Neural cell (in vitro differentiated cells): Measurements from ENCODE around the gene NOL7. TPM values are rescaled to one million over a fixed set of nuclear protein-coding genes. Genes with fewer than 3 reads are reported as not detected.

Experiments
- H2AFZ ChIP-seq: fragments of 200-600, 300-800 bp; sonication (generic), shearing (Covaris generic); 2 replicates; pipeline ENCODE4 v1.6.0; 2014; ENCODE audit warnings: low read depth, mild to moderate bottlenecking, antibody characterized with exemption, low read length, moderate library complexity
- H3F3A ChIP-seq: fragments of 200-600 bp; shearing (Covaris generic); 2 replicates; pipeline ENCODE4 v1.6.1; 2016; ENCODE audit warnings: mild to moderate bottlenecking, moderate library complexity, mixed read lengths, antibody characterized with exemption, low read length; ENCODE audit not compliant: insufficient read depth, poor library complexity, severe bottlenecking
- H3K27ac ChIP-seq: fragments of 200-600, 300-800 bp; sonication (generic), shearing (Covaris generic); 2 replicates; pipeline ENCODE4 v1.5.1; 2014; ENCODE audit warnings: mild to moderate bottlenecking, low read length, moderate library complexity
- H3K27me3 ChIP-seq: fragments of 300-800, 200-600 bp; sonication (generic), shearing (Covaris generic); 2 replicates; pipeline ENCODE4 v1.6.0; 2014; ENCODE audit warnings: mild to moderate bottlenecking, low read depth, low read length, moderate library complexity; ENCODE audit not compliant: insufficient read depth
- H3K36me3 ChIP-seq: fragments of 300-800, 200-600 bp; sonication (generic), shearing (Covaris generic); 2 replicates; pipeline ENCODE4 v1.5.1; 2014; ENCODE audit warnings: mild to moderate bottlenecking, antibody characterized with exemption, low read length, moderate library complexity; ENCODE audit not compliant: insufficient read depth
- H3K4me2 ChIP-seq: fragments of 300-800, 200-600 bp; sonication (generic), shearing (Covaris generic); 2 replicates; pipeline ENCODE4 v1.6.0; 2014; ENCODE audit warnings: mild to moderate bottlenecking, low read length
- H3K4me3 ChIP-seq: fragments of 300-800, 200-600 bp; sonication (generic), shearing (Covaris generic); 2 replicates; pipeline ENCODE4 v1.5.1; 2014; ENCODE audit warnings: mild to moderate bottlenecking, low read length, moderate library complexity
- H3K79me2 ChIP-seq: fragments of 200-600 bp; shearing (Covaris generic); replicated peaks from 2 replicates; pipeline ENCODE4 v1.6.0; 2014; ENCODE audit warnings: mild to moderate bottlenecking, low read length, moderate library complexity; ENCODE audit not compliant: insufficient read depth
- H3K9ac ChIP-seq: fragments of 300-800, 200-600 bp; sonication (generic), shearing (Covaris generic); 2 replicates; pipeline ENCODE4 v1.6.1; 2016; ENCODE audit warnings: mild to moderate bottlenecking, low read length, mixed read lengths
- H3K9me2 ChIP-seq: fragments of 200-600 bp; shearing (Covaris generic); 2 replicates; pipeline ENCODE4 v1.6.1; 2016; ENCODE audit warnings: mild to moderate bottlenecking, low read length, mixed read lengths; ENCODE audit not compliant: insufficient read depth
- H3K9me3 ChIP-seq: fragments of 200-600, 300-800 bp; sonication (generic), shearing (Covaris generic); 2 replicates; pipeline ENCODE4 v1.6.1; 2016; ENCODE audit warnings: mild to moderate bottlenecking, mixed run types, low read length, moderate library complexity, mixed read lengths
- H4K20me1 ChIP-seq: fragments of 200-600 bp; shearing (Covaris generic); 2 replicates; pipeline ENCODE4 v1.6.1; 2016; ENCODE audit warnings: mild to moderate bottlenecking, mixed run types; ENCODE audit not compliant: insufficient read depth
- EP300 ChIP-seq: fragments of 450-650 bp; conservative IDR thresholded peaks from 2 replicates; pipeline ENCODE4 v1.6.1; 2014; ENCODE audit warnings: antibody characterized with exemption, mild to moderate bottlenecking, moderate library complexity; ENCODE audit not compliant: poor library complexity, severe bottlenecking
- EZH2 ChIP-seq: fragments of 200-600, 300-800 bp; shearing (Covaris generic), sonication (generic); IDR thresholded peaks from 2 replicates; pipeline ENCODE4 v1.6.1; 2014; ENCODE audit warnings: antibody characterized with exemption, low read length, borderline replicate concordance, mild to moderate bottlenecking; ENCODE audit not compliant: insufficient read depth, poor library complexity, severe bottlenecking
- MXI1 ChIP-seq: fragments of 450-650 bp; conservative IDR thresholded peaks from 2 replicates; pipeline ENCODE4 v1.6.1; 2014; ENCODE audit warnings: antibody characterized with exemption, mild to moderate bottlenecking; ENCODE audit not compliant: poor library complexity, severe bottlenecking
- RAD21 ChIP-seq: fragments of 450-650 bp; conservative IDR thresholded peaks from 2 replicates; pipeline ENCODE4 v1.6.1; 2014; ENCODE audit warnings: antibody characterized with exemption, mild to moderate bottlenecking, moderate library complexity
- REST ChIP-seq: IDR thresholded peaks from 2 replicates; pipeline ENCODE4 v1.6.1; 2012; ENCODE audit warnings: borderline replicate concordance
- SMC3 ChIP-seq: fragments of 450-650 bp; conservative IDR thresholded peaks from 2 replicates; pipeline ENCODE4 v1.6.1; 2014; ENCODE audit warnings: antibody characterized with exemption, mild to moderate bottlenecking, moderate library complexity; ENCODE audit not compliant: poor library complexity
- TAF1 ChIP-seq: IDR thresholded peaks from 2 replicates; pipeline ENCODE4 v1.6.1; 2012; ENCODE audit warnings: low read depth
- polyA plus RNA-seq: library from polyadenylated mRNA; depleted of rRNA; stranded (reverse); fragments of >200 nt; gene quantifications from 2 replicates; pipeline ENCODE4 v1.2.3, GENCODE V29; 2014

Gene NOL7
- polyA plus RNA-seq, 1 donor from 2014 or later = 117 TPM

- Histone ChIP-seq H3K9ac (no peak overlapping the region), H3F3A (no peaks in the 10 kb centered on the region), H3K9me2 (no peaks in the 10 kb centered on the region), H3K36me3 (peaks cover 16% of the 10 kb centered on the region), H3K4me3 (no peak overlapping the region), H4K20me1 (no peaks in the 10 kb centered on the region), H3K9me3 (no peaks in the 10 kb centered on the region), H2AFZ (no peak overlapping the region), H3K4me2 (no peak overlapping the region), H3K79me2 (no peaks in the 10 kb centered on the region), H3K27ac (no peak overlapping the region), H3K27me3 (no peaks in the 10 kb centered on the region)
- TF ChIP-seq SMC3 = no peak
- no peak for TF ChIP-seq TAF1
- no peak for TF ChIP-seq RAD21
- no peak for TF ChIP-seq REST
- TF ChIP-seq MXI1 = no peak
- no peak for TF ChIP-seq EP300
Observed at GRCh38 chr6:13638014-13638413, 22.9 kb downstream of the NOL7 start.

- H3K4me3 ChIP-seq = no peak overlapping the region
- H4K20me1 ChIP-seq = no peaks in the 10 kb centered on the region
- no peaks in the 10 kb centered on the region for H3K9me2 ChIP-seq
- H3K27me3 ChIP-seq = no peaks in the 10 kb centered on the region
- no peak overlapping the region for H3K9ac ChIP-seq
- no peaks in the 10 kb centered on the region for H3K9me3 ChIP-seq
- no peak for TF ChIP-seq REST
- no peak for TF ChIP-seq SMC3
- no peak for TF ChIP-seq EZH2
- TF ChIP-seq EP300 = no peak
- TF ChIP-seq MXI1 = no peak
- no peak for TF ChIP-seq RAD21
- no peak overlapping the region for H3K27ac ChIP-seq
- no peaks in the 10 kb centered on the region for H3F3A ChIP-seq
- H3K36me3 ChIP-seq = peaks cover 16% of the 10 kb centered on the region
- no peaks in the 10 kb centered on the region for H3K79me2 ChIP-seq
- H2AFZ ChIP-seq = no peak overlapping the region
- H3K4me2 ChIP-seq = no peak overlapping the region
Observed at GRCh38 chr6:13638626-13639025, 23.5 kb downstream of the NOL7 start.
